CD4-positive, alpha-beta T cell treated with Interleukin-10 for 1 hour (primary cell): ENCODE data around the gene MUC5B.
"Not testable (repeated sequence)": the region's sequence is repeated elsewhere in the genome, so short reads cannot be mapped to it uniquely, and the experiment has no call there.

ENCODE experiments used
- DNase-seq: peaks from one replicate; pipeline ENCODE4 v3.0.0-alpha.2; 2020

The MUC5B gene, protein sequence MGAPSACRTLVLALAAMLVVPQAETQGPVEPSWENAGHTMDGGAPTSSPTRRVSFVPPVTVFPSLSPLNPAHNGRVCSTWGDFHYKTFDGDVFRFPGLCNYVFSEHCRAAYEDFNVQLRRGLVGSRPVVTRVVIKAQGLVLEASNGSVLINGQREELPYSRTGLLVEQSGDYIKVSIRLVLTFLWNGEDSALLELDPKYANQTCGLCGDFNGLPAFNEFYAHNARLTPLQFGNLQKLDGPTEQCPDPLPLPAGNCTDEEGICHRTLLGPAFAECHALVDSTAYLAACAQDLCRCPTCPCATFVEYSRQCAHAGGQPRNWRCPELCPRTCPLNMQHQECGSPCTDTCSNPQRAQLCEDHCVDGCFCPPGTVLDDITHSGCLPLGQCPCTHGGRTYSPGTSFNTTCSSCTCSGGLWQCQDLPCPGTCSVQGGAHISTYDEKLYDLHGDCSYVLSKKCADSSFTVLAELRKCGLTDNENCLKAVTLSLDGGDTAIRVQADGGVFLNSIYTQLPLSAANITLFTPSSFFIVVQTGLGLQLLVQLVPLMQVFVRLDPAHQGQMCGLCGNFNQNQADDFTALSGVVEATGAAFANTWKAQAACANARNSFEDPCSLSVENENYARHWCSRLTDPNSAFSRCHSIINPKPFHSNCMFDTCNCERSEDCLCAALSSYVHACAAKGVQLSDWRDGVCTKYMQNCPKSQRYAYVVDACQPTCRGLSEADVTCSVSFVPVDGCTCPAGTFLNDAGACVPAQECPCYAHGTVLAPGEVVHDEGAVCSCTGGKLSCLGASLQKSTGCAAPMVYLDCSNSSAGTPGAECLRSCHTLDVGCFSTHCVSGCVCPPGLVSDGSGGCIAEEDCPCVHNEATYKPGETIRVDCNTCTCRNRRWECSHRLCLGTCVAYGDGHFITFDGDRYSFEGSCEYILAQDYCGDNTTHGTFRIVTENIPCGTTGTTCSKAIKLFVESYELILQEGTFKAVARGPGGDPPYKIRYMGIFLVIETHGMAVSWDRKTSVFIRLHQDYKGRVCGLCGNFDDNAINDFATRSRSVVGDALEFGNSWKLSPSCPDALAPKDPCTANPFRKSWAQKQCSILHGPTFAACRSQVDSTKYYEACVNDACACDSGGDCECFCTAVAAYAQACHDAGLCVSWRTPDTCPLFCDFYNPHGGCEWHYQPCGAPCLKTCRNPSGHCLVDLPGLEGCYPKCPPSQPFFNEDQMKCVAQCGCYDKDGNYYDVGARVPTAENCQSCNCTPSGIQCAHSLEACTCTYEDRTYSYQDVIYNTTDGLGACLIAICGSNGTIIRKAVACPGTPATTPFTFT (N-terminal part only)

DNA sequence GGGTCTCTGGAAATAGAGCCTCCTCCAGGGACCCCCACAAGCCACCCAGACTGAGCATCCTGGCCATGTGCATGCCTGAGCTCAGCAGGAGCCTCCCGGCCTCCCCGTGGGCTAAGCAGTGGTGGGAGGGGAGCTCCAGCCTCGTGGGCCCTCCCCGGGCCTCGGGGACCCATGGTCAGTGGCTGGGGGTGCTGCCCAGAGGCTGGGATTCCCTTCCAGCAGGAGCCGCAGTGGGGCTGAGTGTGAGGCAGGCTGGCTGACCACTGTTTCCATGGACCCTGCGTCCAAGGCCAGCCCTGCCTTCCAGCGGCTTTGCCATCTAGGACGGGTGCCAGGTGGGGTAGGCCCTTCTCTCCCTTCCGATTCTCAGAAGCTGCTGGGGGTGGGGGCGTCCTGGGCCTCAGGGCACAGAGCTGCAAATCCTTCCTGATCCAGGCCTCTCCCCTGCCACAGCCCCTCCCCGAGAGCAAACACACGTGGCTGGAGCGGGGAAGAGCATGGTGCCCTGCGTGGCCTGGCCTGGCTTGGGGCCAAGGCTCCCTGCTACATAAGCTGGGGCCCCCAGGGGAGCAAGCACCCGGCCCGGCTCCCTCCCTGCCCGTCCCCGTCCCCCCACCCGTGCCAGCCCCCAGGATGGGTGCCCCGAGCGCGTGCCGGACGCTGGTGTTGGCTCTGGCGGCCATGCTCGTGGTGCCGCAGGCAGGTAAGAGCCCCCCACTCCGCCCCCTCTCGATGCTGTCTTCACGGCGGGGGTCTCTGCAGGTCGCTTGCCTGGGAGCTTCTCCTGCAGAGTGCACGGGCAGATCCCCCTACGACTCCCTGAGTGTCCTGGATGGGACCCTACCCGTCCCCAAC lies at the start of gene MUC5B:
MUC5B (plus strand) TSS at position 576 of the 855 bp plus-strand sequence; CDS start at position 634, 58 bp downstream.
- no peak for DNase-seq

DNA sequence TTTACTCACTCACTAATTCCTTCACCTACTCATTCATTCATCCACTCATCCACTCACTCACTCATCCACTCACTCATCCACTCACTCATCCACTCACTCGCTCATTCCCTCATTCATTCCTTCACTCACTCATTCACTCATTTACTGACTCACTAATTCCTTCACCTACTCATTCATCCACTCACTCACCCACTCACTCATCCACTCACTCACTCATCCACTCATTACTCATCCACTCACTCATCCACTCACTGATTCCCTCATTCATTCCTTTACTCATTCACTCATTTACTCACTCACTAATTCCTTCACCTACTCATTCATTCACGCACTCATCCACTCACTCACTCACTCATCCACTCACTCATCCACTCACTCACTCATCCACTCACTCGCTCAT lies 49.5 kb upstream of the MUC5B start:
- not testable (repeated sequence) for DNase-seq

DNA sequence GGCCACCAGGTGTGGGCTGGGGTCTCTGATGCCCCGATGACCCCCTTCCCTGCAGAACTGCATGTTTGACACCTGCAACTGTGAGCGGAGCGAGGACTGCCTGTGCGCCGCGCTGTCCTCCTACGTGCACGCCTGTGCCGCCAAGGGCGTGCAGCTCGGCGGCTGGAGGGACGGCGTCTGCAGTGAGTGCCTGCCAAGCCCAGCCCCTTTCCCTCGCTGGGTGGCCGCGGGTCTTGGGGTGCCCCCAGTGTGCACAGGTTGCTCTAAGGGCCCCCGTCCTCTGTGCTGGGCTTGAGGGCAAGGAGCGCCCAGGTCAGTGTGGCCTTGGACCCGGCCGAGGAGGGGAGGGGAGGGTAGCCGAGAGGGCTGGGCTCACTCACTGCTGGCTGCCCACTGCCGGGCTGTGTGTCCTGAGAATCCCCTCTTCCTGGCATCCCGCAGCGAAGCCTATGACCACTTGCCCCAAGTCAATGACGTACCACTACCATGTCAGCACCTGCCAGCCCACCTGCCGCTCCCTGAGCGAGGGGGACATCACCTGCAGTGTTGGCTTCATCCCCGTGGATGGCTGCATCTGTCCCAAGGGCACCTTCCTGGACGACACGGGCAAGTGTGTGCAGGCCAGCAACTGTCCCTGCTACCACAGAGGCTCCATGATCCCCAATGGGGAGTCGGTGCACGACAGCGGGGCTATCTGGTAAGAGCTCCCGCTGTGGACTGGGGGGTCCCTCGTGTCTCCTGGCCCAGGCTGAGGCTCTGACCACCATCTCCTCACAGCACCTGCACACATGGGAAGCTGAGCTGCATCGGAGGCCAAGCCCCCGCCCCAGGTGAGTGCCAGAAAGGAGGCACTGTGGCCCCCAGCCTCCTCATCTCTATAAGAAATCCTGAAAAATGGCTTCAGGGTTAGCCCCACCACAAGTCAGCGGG lies 48.2 kb upstream of the MUC5B start:
- DNase-seq = no peak

DNA sequence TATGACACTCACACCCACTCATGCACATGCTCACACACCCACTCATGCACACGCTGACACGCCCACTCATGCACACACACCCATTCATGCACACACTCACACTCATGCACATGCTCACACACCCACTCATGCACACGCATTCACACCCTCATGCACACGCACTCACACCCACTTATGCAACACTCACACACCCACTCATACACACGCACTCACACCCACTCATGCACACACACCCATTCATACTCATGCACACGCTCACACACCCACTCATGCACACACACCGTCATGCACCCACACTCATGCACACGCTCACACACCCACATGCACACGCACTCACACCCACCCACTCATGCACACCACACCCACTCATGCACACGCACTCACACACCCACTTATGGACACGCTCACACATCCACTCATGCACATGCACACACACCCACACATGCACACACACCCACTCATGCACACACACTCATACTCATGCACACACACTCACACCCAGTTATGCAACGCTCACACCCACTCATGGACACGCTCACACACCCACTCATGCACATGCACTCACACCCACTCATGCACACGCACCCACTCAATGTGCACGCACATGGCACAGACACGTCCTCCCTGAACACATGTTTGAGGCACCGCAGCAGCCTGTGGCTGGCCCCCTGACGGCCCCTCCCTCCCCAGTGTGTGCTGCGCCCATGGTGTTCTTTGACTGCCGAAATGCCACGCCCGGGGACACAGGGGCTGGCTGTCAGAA lies 47.2 kb upstream of the MUC5B start:
- no peak for DNase-seq

DNA sequence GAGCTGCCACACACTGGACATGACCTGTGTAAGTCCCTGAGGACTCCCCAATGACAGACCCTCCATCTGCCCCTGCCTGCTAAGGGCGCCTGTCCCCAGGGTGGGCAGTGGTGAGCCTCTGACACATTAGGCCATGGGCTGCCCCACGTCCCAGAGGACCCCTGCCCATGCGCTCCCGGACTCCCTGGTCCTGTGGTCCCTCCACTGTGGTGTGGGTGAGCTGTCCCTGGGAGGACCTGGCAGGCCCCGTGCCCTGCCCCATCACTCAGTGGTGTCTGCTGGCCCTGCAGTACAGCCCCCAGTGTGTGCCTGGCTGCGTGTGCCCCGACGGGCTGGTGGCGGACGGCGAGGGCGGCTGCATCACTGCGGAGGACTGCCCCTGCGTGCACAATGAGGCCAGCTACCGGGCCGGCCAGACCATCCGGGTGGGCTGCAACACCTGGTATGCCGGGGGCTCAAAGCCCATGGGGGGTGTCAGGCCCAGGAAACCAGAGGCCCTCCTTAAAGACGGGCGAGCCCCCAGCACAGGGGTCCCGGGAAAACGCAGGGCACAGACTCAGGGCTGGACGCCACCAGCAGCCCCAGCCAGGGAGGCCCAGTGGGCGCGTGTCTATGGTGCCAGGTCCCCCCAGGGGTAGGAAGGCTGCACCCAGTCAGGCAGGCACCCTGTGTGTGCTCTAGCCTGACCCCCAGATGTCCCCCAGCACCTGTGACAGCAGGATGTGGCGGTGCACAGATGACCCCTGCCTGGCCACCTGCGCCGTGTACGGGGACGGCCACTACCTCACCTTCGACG lies 46.4 kb upstream of the MUC5B start:
- no peak for DNase-seq

DNA sequence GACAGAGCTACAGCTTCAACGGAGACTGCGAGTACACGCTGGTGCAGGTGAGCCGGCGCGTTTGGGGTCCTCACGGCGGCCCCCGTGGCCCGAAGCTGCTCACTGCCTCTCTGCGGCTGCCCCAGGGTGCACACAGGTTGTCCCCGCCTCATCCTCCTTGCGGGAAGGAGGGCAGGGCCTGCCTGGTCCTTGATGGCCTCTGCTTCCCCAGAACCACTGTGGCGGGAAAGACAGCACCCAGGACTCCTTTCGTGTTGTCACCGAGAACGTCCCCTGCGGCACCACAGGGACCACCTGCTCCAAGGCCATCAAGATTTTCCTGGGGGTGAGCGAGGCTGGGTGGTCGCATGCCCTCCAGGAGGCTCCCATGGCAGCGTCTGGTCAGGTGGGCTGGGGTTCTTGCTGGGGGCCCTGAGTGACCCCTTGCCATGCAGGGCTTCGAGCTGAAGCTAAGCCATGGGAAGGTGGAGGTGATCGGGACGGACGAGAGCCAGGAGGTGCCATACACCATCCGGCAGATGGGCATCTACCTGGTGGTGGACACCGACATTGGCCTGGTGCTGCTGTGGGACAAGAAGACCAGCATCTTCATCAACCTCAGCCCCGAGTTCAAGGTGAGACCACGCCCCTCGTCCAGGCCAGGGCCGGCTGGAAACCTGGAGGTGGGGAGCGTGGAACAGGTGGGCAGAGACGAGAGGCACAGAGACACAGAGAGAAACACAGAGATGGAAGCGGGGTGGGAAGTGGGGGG lies 45.7 kb upstream of the MUC5B start:
- DNase-seq = no peak

DNA sequence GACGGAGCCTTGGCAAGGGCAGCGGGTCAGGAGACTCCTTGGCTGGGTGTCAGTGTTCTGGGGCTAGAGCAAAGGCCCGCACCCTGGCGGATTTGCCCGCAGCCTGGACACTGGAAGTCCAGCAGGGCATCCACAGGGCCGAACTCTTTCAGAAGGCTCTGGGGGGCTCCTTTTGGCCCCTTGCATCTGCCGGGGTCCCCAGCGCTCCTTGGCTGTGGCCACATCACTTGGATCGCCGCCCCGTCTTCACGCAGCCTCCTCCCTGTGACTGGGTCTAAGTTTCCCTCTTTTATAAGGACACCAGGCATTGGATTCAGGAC lies 45.1 kb upstream of the MUC5B start:
- DNase-seq = no peak

DNA sequence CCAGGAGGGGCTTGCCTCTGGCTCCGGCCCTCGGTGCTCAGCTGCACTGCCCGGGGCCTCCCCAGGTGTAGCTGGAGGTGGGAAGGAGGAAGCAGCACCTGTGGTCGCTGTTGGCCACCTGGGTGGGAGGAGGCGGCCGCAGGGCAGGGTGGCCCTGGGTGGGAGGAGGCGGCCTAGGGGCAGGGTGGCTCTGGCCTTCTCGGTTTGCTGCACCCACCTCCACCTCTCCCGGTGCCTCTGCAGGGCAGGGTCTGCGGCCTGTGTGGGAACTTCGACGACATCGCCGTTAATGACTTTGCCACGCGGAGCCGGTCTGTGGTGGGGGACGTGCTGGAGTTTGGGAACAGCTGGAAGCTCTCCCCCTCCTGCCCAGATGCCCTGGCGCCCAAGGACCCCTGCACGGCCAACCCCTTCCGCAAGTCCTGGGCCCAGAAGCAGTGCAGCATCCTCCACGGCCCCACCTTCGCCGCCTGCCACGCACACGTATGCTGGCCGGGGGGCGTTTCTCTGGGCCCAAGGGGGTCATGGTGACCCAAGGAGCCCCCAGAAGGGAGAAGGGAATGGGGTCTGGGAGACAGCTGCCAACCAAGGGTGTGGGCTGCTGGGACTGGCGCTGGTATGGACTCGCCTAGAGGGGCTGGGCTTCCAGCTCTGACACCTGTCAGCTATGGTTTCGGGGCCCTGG lies 44.5 kb upstream of the MUC5B start:
- DNase-seq = no peak

DNA sequence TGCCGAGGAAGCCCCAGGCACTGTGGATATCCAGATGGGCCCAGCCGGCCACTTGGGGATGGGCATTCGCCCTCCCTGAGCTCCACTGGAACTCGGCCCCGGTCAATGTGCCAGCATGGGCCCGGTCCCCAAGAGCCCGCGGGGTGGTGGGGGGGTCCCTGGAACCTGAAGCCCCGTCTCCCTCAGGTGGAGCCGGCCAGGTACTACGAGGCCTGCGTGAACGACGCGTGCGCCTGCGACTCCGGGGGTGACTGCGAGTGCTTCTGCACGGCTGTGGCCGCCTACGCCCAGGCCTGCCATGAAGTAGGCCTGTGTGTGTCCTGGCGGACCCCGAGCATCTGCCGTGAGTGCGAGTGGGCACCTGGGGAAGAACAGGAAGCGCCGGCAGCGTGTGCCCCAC lies 44.0 kb upstream of the MUC5B start:
- DNase-seq = no peak

DNA sequence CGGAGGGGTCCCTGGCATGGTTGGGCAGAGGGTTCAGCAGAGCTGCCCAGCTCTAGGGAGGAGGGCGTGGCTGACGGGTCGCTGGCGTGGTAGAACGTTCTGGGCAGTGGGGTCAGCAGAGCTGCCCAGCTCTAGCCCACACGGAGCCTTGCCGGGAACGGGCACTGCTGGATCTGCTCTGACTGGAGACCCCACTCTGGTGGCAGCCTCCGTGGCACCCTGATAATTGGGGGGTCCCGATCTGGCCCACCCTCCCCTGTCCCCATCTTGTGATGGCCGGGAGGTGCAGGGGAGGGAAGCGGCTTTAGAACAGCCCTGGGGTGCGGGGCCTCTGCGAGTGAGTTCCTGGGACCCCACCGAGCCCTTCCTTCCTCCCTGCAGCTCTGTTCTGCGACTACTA lies 43.2 kb upstream of the MUC5B start:
- DNase-seq = no peak

DNA sequence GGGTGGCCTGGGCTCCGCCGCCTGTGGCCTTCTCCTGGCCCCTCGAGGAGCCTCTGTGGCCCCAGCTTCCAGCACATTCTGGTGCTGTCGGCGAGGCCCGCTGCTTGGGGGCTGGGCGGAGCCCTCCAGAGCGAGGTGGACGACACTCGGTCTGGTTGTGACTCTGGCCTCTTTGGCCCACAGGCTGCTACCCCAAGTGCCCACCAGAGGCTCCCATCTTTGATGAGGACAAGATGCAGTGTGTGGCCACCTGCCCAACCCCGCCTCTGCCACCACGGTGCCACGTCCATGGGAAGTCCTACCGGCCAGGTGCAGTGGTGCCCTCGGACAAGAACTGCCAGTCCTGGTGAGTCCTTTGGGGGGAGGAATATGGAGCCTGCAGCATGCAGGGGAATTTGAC lies 42.7 kb upstream of the MUC5B start:
- DNase-seq = no peak

DNA sequence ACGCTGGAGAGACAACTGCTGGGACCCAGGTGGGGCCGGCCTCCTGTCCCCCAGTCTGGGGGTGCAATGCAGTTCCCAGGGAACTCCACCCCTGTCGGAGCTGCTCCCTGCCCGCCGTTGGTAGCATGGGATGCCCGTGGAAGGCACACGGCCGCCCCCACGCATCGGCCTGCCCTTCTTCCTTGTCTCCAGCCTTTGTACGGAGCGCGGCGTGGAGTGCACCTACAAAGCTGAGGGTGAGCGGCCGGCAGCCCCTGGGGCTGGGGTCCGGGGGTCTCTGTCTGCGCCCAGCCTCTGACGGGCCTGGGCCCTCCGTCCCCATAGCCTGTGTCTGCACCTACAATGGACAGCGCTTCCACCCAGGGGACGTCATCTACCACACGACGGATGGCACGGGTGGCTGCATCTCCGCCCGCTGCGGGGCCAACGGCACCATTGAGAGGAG lies 41.9 kb upstream of the MUC5B start:
- no peak for DNase-seq

DNA sequence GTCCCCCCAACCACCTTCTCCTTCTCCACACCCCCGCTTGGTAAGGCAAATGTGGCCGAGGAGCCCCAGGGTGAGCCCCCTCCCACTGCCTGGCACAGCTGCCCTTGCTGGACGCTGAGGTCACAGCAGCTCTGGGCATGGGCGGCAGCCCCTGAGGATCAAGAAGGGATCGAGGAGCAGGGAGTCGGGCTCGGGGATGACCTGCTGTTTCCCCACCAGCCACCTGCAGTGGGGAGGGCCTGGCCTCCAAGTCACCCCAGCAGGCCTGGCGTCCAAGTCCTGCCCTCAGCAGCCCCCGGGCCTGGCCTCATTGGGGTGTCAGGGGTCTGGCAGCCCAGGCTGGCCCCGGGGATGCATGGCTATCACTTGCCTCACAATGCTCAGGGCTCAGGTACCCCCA lies 41.4 kb upstream of the MUC5B start:
- DNase-seq = no peak

DNA sequence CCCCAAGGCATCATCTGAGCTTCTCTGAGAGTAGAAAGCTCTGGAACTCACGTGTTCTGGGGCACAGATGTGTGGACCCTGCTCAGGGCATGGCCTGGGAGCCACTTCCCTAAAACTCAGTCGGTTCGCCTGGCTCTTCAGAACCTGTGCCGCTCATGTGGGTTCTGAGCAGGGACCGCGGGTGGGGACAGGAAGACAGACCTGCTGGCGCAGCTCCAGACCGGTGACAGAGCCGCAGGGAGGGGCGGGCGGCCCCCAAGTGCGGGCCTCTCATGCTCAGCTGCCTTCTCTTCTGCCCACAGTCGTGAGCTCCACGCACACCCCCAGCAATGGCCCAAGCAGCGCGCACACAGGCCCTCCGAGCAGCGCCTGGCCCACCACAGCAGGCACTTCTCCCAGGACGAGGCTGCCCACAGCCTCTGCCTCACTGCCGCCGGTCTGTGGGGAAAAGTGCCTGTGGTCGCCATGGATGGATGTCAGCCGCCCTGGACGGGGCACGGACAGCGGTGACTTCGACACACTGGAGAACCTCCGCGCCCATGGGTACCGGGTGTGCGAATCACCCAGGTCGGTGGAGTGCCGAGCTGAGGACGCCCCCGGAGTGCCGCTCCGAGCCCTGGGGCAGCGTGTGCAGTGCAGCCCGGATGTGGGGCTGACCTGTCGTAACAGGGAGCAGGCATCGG lies 40.9 kb upstream of the MUC5B start:
- peak; percentile 1 for DNase-seq

DNA sequence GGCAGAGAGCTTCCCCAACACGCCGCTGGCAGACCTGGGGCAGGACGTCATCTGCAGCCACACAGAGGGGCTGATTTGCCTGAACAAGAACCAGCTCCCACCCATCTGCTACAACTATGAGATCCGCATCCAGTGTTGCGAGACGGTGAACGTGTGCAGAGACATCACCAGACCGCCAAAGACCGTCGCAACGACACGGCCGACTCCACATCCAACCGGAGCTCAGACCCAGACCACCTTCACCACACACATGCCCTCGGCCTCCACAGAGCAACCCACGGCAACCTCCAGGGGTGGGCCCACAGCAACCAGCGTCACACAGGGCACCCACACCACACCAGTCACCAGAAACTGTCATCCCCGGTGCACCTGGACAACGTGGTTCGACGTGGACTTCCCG lies 38.7 kb upstream of the MUC5B start:
- not testable (repeated sequence) for DNase-seq

DNA sequence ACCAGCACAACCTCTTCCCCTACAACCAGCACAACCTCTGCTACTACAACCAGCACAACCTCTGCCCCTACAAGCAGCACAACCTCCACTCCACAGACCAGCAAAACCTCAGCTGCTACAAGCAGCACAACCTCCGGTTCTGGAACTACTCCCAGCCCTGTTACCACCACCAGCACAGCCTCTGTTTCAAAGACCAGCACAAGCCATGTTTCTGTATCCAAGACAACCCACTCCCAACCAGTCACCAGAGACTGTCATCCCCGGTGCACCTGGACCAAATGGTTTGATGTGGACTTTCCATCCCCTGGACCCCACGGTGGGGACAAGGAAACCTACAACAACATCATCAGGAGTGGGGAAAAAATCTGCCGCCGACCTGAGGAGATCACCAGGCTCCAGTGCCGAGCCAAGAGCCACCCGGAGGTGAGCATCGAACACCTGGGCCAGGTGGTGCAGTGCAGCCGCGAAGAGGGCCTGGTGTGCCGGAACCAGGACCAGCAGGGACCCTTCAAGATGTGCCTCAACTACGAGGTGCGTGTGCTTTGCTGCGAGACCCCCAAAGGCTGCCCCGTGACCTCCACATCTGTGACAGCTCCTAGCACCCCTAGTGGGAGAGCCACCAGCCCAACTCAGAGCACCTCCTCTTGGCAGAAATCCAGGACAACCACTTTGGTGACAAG lies 34.3 kb upstream of the MUC5B start:
- DNase-seq = not testable (repeated sequence)

DNA sequence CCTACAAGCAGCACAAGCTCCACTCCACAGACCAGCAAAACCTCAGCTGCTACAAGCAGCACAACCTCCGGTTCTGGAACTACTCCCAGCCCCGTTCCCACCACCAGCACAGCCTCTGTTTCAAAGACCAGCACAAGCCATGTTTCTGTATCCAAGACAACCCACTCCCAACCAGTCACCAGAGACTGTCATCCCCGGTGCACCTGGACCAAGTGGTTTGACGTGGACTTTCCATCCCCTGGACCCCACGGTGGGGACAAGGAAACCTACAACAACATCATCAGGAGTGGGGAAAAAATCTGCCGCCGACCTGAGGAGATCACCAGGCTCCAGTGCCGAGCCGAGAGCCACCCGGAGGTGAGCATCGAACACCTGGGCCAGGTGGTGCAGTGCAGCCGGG lies 33.0 kb upstream of the MUC5B start:
- DNase-seq = not testable (repeated sequence)
